K562 (cell line): Measurements from ENCODE around the gene TGOLN2.

ENCODE experiments used
- CCNT2 ChIP-seq: IDR thresholded peaks from 2 replicates; pipeline ENCODE4 v1.6.1; 2011; ENCODE audit warnings: borderline replicate concordance, low read depth, mild to moderate bottlenecking, moderate library complexity, mixed read lengths, low read length; ENCODE audit not compliant: insufficient read length; ENCODE audit errors: extremely low read depth
- IFI16 ChIP-seq: fragments of 250-450 bp; sonication (Bioruptor Pico); IDR thresholded peaks from 2 replicates; pipeline ENCODE4 v2.1.2; 2022; ENCODE audit warnings: mild to moderate bottlenecking, inconsistent platforms
- JUNB ChIP-seq: fragments of 450-650 bp; formaldehyde crosslinking; conservative IDR thresholded peaks from 2 replicates; pipeline ENCODE4 v1.4.0; 2020; ENCODE audit warnings: mild to moderate bottlenecking
- NFYB ChIP-seq: IDR thresholded peaks from 2 replicates; pipeline ENCODE4 v1.6.1; 2011; ENCODE audit warnings: mild to moderate bottlenecking, moderate library complexity; ENCODE audit not compliant: insufficient read length; ENCODE audit errors: extremely low read depth
- POLR3A ChIP-seq: IDR thresholded peaks from 2 replicates; pipeline ENCODE4 v1.6.1; 2011; ENCODE audit warnings: borderline replicate concordance, mild to moderate bottlenecking, moderate library complexity; ENCODE audit not compliant: insufficient read length, insufficient read depth; ENCODE audit errors: extremely low read depth
- ZFPM2 ChIP-seq: fragments of 250-450 bp; sonication (Bioruptor Pico); IDR thresholded peaks from 2 replicates; pipeline ENCODE4 v1.5.1; 2022; ENCODE audit warnings: mild to moderate bottlenecking

DNA sequence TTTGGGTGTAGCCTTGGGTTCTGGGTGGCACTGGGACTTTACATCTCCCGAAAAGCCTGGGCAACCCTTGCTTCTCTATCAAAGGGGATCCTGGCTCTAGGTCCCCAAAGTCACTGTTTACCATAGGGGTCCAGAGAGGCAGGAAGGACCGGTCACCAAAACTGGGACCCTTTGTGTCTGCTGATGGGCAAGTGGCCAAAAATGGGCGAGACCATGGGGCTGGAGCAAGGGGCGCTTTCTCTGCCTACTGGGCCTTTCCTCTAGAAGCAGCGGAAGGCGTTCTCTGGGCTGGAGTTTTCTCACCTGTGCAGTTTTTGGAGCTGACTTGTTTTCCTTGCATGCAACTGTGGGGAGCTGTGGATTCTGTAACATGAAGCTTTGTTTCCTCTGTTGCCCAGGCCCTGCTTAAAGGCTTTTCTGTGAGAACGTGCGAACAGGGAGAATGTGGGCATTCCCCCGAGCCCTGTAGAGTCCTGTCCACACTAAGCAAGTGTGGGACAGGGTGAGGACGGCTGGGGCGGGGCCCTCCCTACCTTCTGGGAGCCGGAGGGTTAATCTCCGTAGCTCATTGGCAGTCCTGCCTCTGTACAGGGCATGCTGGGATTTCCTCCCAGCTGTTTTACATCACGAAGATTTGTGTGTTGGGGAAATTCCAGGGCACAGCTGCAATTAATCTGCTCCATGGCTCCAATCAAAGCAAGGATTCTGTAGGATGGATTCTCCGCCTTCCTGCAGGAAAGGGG lies 50.2 kb downstream of the TGOLN2 start:
- no peak for TF ChIP-seq IFI16
- TF ChIP-seq POLR3A = no peak
- TF ChIP-seq CCNT2 = no peak
- TF ChIP-seq JUNB = no peak
- no peak for TF ChIP-seq NFYB
- TF ChIP-seq ZFPM2 (CRISPR knock-in tag) = no peak
